Muscle layer of colon (tissue), 2 donors: ENCODE measurements around the gene EPB41L3.

Experiments
- H3K27ac ChIP-seq: one replicate; pipeline ENCODE4 v1.7.0; 2013; ENCODE audit warnings: low read depth, mild to moderate bottlenecking, low read length, moderate library complexity
- H3K27me3 ChIP-seq, 2 donors: one replicate each; pipeline ENCODE4 v1.7.0; 2013; ENCODE audit warnings: low read length in 2 of 2, mild to moderate bottlenecking in 2 of 2; ENCODE audit not compliant: insufficient read depth in 2 of 2, control insufficient read depth in 1 of 2
- H3K36me3 ChIP-seq: one replicate; pipeline ENCODE4 v1.7.0; 2013; ENCODE audit warnings: mild to moderate bottlenecking, low read length; ENCODE audit not compliant: insufficient read depth
- H3K4me1 ChIP-seq: one replicate; pipeline ENCODE4 v1.7.0; 2013; ENCODE audit warnings: mild to moderate bottlenecking, low read length; ENCODE audit not compliant: insufficient read depth
- H3K4me3 ChIP-seq, 2 donors: one replicate each; pipeline ENCODE4 v1.7.0; 2013; ENCODE audit warnings: low read length in 2 of 2, low read depth in 1 of 2, mild to moderate bottlenecking in 1 of 2, moderate library complexity in 1 of 2
- H3K9ac ChIP-seq: one replicate; pipeline ENCODE4 v1.7.0; 2013; ENCODE audit warnings: low read length
- H3K9me3 ChIP-seq: one replicate; pipeline ENCODE4 v1.7.0; 2013; ENCODE audit warnings: mild to moderate bottlenecking, low read length
- donor health status: abdominal sarcoma.
- donor health status: Adenocarcinoma of cecum.

Gene EPB41L3

DNA sequence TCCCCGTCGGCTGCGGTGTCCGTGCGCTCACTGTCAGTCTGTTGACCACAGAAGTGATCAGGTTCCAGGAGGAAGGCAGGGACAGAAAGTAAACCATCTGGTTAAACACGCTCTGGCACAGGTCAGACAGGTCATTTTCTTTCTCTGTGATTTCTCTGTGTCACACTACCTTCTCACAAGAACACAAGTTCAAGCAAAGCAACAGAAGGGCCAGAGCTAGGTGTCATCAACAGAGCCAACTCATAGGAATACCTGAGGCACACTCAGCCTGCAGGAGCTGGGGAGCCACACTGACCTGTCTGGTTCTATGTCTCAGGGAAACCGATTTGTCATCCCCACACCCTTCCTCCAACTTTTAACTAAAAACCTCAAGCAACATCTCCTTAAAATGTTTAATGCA lies 133.2 kb downstream of the EPB41L3 start:
- no peak overlapping the region for H3K27ac ChIP-seq

DNA sequence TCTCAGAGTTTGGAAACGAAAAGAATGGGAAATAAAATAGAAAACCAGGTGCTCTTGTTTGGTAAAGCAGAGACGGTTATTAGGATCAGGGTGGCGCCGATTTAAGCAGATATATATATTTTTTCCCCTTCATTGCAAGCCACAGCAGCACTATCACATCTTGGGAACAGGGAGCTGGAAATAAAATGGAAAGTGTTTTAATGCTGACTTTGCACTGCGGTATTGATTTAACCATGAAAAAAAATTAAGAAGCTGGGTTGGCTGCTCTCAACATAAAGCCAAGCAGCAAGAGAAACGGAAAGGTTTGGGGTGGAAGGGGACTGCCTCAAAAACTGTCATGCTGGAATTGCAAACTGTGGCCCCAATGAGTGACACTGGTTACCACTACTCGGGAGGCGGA lies 145.5 kb downstream of the EPB41L3 start:
- H3K36me3 ChIP-seq: peaks cover 35% of the 10 kb centered on the region
- no peak overlapping the region for H3K27ac ChIP-seq
- H3K4me3 ChIP-seq: no peak overlapping the region
- no peaks in the 10 kb centered on the region for H3K4me1 ChIP-seq
- no peaks in the 10 kb centered on the region for H3K27me3 ChIP-seq
- no peak overlapping the region for H3K9ac ChIP-seq
- H3K9me3 ChIP-seq: no peaks in the 10 kb centered on the region

More for the DNA sequence above, 133.2 kb downstream of the EPB41L3 start:
- Histone ChIP-seq H3K9me3 (no peaks in the 10 kb centered on the region), H3K27me3 (no peaks in the 10 kb centered on the region), H3K9ac (no peak overlapping the region), H3K36me3 (peaks cover 26% of the 10 kb centered on the region), H3K4me3 (no peak overlapping the region), H3K4me1 (no peaks in the 10 kb centered on the region)

GRCh38 chr18:5397102-5397501 lies 146.7 kb downstream of the EPB41L3 start:
- no peaks in the 10 kb centered on the region for H3K4me1 ChIP-seq
- no peak overlapping the region for H3K4me3 ChIP-seq
- H3K9ac ChIP-seq: no peak overlapping the region
- H3K27ac ChIP-seq: no peak overlapping the region
- H3K9me3 ChIP-seq: no peaks in the 10 kb centered on the region
- peaks cover 36% of the 10 kb centered on the region for H3K36me3 ChIP-seq
- H3K27me3 ChIP-seq: no peaks in the 10 kb centered on the region

DNA sequence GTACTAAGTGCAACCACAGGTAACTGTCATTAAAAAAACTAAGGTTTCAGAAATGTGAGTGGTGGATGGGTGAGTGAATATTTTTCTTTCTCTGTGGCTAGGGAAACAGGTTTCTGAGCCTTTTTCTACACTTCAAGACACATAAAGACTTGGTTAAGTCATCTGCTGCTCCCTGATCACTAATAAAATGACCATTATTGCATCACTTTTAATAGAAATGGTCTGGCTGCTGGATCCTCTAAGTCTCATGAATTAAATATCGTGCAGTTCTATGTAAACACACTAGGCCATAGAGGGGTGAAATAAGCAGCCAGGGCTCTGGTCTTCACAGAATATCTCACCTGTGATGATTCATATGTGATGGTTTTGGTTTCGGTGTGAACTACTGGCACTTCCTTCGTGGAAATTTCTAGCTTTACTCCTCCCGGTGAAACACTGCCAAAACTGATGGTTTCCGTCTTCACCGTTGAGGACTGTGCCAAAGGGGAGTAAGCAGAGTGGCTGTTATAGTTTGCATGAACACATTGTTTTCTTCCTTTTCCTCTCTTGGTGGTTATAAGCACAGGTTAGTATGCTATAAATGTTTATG lies 147.8 kb downstream of the EPB41L3 start:
- H3K4me1 ChIP-seq: no peaks in the 10 kb centered on the region

GRCh38 chr18:5393779-5394178 lies 150.0 kb downstream of the EPB41L3 start:
- Histone ChIP-seq H3K27ac (no peak overlapping the region), H3K4me3 (no peak overlapping the region), H3K27me3 (no peaks in the 10 kb centered on the region), H3K4me1 (no peaks in the 10 kb centered on the region), H3K9ac (no peak overlapping the region), H3K36me3 (peaks cover 31% of the 10 kb centered on the region), H3K9me3 (no peaks in the 10 kb centered on the region)

More for the DNA sequence above, 147.8 kb downstream of the EPB41L3 start:
- H3K27me3 ChIP-seq: no peaks in the 10 kb centered on the region
- H3K9ac ChIP-seq: no peak overlapping the region
- H3K4me3 ChIP-seq: no peak overlapping the region
- peaks cover 36% of the 10 kb centered on the region for H3K36me3 ChIP-seq
- no peaks in the 10 kb centered on the region for H3K9me3 ChIP-seq
- no peak overlapping the region for H3K27ac ChIP-seq

- Histone ChIP-seq H3K4me3 (no peak overlapping the region), H3K9ac (no peak overlapping the region), H3K4me1 (no peaks in the 10 kb centered on the region), H3K27me3 (no peaks in the 10 kb centered on the region), H3K27ac (no peak overlapping the region), H3K9me3 (no peaks in the 10 kb centered on the region), H3K36me3 (peaks cover 21% of the 10 kb centered on the region)
These were observed 152.4 kb downstream of the EPB41L3 start for GRCh38 chr18:5391409-5391808.

DNA sequence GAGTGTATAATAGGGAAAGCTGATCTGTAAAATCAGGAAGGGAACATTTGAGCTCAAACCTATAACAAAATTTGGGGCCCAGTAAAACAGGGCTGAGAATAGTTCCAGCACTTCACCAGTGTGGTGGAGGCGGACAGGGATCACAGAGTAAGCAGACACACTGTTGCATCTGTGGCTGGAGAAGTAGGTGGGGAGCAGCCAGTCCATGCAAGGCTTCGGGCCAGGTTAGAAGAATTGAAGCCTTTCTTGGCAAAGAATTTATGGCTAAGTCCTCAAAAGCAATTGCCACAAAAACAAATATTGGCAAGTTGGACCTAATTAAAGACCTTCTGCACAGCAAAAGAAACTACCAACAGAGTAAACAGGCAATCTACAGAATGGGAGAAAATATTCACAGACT lies 154.4 kb downstream of the EPB41L3 start:
- peaks cover 7% of the 10 kb centered on the region for H3K36me3 ChIP-seq
- no peaks in the 10 kb centered on the region for H3K27me3 ChIP-seq
- H3K9me3 ChIP-seq: no peaks in the 10 kb centered on the region
- no peak overlapping the region for H3K9ac ChIP-seq
- H3K4me1 ChIP-seq: no peaks in the 10 kb centered on the region
- H3K27ac ChIP-seq: no peak overlapping the region
- no peak overlapping the region for H3K4me3 ChIP-seq

DNA sequence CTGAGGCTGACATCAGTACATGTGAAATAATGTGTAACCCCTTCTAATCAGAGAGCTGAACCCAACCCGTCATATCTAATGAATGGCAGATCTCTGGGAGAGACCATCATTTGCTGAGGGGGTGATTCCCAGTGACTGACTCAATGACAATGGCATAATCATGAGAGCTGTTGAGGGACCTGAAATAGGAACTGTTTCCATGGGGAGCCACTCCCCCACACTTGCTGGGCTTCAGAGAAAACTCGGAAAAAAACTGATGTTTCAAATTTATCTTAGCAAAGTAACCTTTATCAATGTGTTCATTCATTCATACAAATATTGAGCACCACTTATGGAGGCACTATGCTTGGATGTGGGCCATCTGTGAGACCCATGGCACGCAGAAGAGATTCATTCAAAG lies 154.9 kb downstream of the EPB41L3 start:
- H3K27me3 ChIP-seq: no peaks in the 10 kb centered on the region
- H3K36me3 ChIP-seq: peaks cover 7% of the 10 kb centered on the region
- no peaks in the 10 kb centered on the region for H3K9me3 ChIP-seq
- H3K4me3 ChIP-seq: no peak overlapping the region
- no peaks in the 10 kb centered on the region for H3K4me1 ChIP-seq
- no peak overlapping the region for H3K9ac ChIP-seq
- no peak overlapping the region for H3K27ac ChIP-seq

DNA sequence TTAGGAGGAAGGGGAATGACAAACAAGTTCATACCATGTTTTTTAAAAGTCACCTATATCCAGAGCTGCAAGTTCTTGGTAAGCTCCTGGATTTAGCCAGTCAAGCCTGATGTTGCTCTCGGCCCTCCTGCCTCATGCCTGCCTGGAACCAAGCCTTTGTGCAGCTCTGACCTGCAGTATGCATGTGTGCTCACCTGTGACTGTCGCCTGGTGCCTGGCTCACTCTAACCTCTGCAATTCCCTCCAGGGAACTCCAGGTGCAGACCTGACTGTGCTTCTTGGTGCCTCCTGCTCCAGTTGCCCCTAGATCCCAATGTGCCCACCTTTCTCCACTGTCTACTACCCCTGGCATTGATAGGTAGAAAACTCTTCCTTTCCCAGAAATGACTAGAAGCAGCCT lies 163.2 kb downstream of the EPB41L3 start:
- H3K27me3 ChIP-seq: no peaks in the 10 kb centered on the region
- no peaks in the 10 kb centered on the region for H3K36me3 ChIP-seq
- H3K9me3 ChIP-seq: no peaks in the 10 kb centered on the region
- H3K4me3 ChIP-seq: no peak overlapping the region
- H3K9ac ChIP-seq: no peak overlapping the region
- no peak overlapping the region for H3K27ac ChIP-seq
- H3K4me1 ChIP-seq: no peaks in the 10 kb centered on the region

- no peaks in the 10 kb centered on the region for H3K27me3 ChIP-seq
- no peak overlapping the region for H3K9ac ChIP-seq
- no peaks in the 10 kb centered on the region for H3K4me1 ChIP-seq
- H3K9me3 ChIP-seq: no peaks in the 10 kb centered on the region
- H3K4me3 ChIP-seq: no peak overlapping the region
- H3K27ac ChIP-seq: no peak overlapping the region
- no peaks in the 10 kb centered on the region for H3K36me3 ChIP-seq
These were observed 166.8 kb downstream of the EPB41L3 start for GRCh38 chr18:5376986-5377385.

DNA sequence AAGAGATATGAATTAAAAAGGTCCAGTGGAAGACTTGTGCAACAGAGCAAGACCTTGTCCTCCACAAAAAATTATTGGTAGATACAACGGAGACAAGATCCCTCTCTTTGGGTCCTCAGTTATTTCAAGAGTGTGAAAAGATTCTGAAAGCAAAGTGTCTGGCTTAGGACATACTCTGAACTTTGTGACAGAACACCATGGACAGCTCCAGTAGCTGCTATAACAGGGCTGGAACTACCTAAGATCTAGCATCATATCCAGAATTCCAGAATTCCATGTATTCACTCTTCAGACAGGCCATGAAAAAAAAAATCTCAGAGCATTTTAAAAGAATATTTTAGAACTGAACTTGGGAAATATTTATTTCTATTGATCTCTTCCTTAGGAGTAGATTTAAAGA lies 173.5 kb downstream of the EPB41L3 start:
- H3K4me3 ChIP-seq: no peak overlapping the region
- no peak overlapping the region for H3K27ac ChIP-seq
- no peaks in the 10 kb centered on the region for H3K36me3 ChIP-seq
- H3K27me3 ChIP-seq: no peaks in the 10 kb centered on the region
- H3K9me3 ChIP-seq: no peaks in the 10 kb centered on the region
- H3K4me1 ChIP-seq: no peaks in the 10 kb centered on the region
- H3K9ac ChIP-seq: no peak overlapping the region

- no peak overlapping the region for H3K9ac ChIP-seq
- H3K9me3 ChIP-seq: no peaks in the 10 kb centered on the region
- H3K4me3 ChIP-seq: no peak overlapping the region
- H3K36me3 ChIP-seq: no peaks in the 10 kb centered on the region
- no peak overlapping the region for H3K27ac ChIP-seq
- H3K4me1 ChIP-seq: no peaks in the 10 kb centered on the region
- H3K27me3 ChIP-seq: no peaks in the 10 kb centered on the region
These were observed 174.3 kb downstream of the EPB41L3 start for GRCh38 chr18:5369513-5369912.
